ENCODE measurements around the gene GLCE. TPM values are rescaled to one million over a fixed set of nuclear protein-coding genes. Genes with fewer than 3 reads are reported as not detected.

GLCE gene
- total and polyA plus RNA-seq, 2 donors (not counting 1 experiment from before 2014, with no cell fraction given), result 21.7 to 23.9 TPM

- no peaks in the 10 kb centered on the region for H3K36me3 ChIP-seq (ENCODE audit: control insufficient read depth, insufficient read depth, low read length)
- no peaks in the 10 kb centered on the region for H3K9me3 ChIP-seq (ENCODE audit: control insufficient read depth, insufficient read depth, low read depth, low read length)
- TF ChIP-seq, protein P1, sequence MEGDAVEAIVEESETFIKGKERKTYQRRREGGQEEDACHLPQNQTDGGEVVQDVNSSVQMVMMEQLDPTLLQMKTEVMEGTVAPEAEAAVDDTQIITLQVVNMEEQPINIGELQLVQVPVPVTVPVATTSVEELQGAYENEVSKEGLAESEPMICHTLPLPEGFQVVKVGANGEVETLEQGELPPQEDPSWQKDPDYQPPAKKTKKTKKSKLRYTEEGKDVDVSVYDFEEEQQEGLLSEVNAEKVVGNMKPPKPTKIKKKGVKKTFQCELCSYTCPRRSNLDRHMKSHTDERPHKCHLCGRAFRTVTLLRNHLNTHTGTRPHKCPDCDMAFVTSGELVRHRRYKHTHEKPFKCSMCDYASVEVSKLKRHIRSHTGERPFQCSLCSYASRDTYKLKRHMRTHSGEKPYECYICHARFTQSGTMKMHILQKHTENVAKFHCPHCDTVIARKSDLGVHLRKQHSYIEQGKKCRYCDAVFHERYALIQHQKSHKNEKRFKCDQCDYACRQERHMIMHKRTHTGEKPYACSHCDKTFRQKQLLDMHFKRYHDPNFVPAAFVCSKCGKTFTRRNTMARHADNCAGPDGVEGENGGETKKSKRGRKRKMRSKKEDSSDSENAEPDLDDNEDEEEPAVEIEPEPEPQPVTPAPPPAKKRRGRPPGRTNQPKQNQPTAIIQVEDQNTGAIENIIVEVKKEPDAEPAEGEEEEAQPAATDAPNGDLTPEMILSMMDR (conservative IDR thresholded peaks at IDR 0.05 in 1 of 2, IDR thresholded peaks at IDR 0.05 in 1 of 2; ENCODE audit: low read depth in 1 of 2, low read length in 2 of 2), result no peak
- no peak for TF ChIP-seq EZH2 (IDR thresholded peaks at IDR 0.05; ENCODE audit: low read length, missing control alignments)
- H3K4me3 ChIP-seq (replicated peaks in 1 of 4; ENCODE audit: control extremely low read depth in 1 of 4, insufficient read depth in 1 of 4, low read depth in 3 of 4, low read length in 4 of 4), result no peak overlapping the region
- H3K9ac ChIP-seq (ENCODE audit: insufficient read depth, low read length), result no peak overlapping the region
- H3K27me3 ChIP-seq (ENCODE audit: control insufficient read depth, insufficient read depth, low read length), result peaks cover 29% of the 10 kb centered on the region
- H2AFZ ChIP-seq (ENCODE audit: low read length), result no peak overlapping the region
- H3K4me1 ChIP-seq (ENCODE audit: control insufficient read depth, extremely low read depth, insufficient read depth, low read length), result peaks cover 2% of the 10 kb centered on the region
- DNase-seq (ENCODE audit: low read depth in 2 of 2), result no peak
- H4K20me1 ChIP-seq (ENCODE audit: control insufficient read depth, extremely low read depth, insufficient read depth, low read length), result no peaks in the 10 kb centered on the region
- H3K79me2 ChIP-seq (ENCODE audit: control insufficient read depth, insufficient read depth, low read length), result no peaks in the 10 kb centered on the region
- no peak overlapping the region for H3K27ac ChIP-seq (ENCODE audit: insufficient read depth, low read length)
- H3K4me2 ChIP-seq (ENCODE audit: extremely low read depth, insufficient read depth, low read length), result no peak overlapping the region
Observed at GRCh38 chr15:69140306-69140705, 20.1 kb upstream of the GLCE start.

DNA sequence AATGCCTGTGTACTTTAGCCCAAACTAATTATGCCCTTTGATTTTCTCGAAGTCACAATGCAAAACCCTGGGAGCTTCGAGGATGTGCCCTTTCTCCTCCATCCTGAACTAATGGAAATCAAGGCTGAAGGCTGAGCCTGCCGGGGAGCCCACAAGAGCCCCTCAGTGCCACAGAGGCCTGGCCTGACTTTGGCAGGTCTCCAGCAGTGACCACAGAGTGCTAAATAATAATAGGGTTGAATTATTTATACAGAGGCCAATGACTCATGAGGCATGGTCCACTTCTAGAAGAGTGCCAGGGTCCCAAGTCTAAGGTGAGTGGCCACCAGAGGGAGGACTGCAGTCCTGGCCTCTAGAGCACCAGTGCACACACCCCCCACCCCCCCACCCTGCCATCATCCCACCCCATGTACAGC lies 19.1 kb upstream of the GLCE start:
- Histone ChIP-seq H3K4me2 (ENCODE audit: extremely low read depth, insufficient read depth, low read length) (no peak overlapping the region), H3K9me3 (ENCODE audit: control insufficient read depth, insufficient read depth, low read depth, low read length) (no peaks in the 10 kb centered on the region), H2AFZ (ENCODE audit: low read length) (no peak overlapping the region), H3K36me3 (ENCODE audit: control insufficient read depth, insufficient read depth, low read length) (no peaks in the 10 kb centered on the region), H3K4me1 (ENCODE audit: control insufficient read depth, extremely low read depth, insufficient read depth, low read length) (peaks cover 2% of the 10 kb centered on the region), H3K27me3 (ENCODE audit: control insufficient read depth, insufficient read depth, low read length) (peaks cover 31% of the 10 kb centered on the region), H3K79me2 (ENCODE audit: control insufficient read depth, insufficient read depth, low read length) (no peaks in the 10 kb centered on the region), H3K9ac (ENCODE audit: insufficient read depth, low read length) (no peak overlapping the region), H3K27ac (ENCODE audit: insufficient read depth, low read length) (no peak overlapping the region), H3K4me3 (replicated peaks in 1 of 4; ENCODE audit: control extremely low read depth in 1 of 4, insufficient read depth in 1 of 4, low read depth in 3 of 4, low read length in 4 of 4) (no peak overlapping the region), H4K20me1 (ENCODE audit: control insufficient read depth, extremely low read depth, insufficient read depth, low read length) (no peaks in the 10 kb centered on the region)
- TF ChIP-seq, protein P1 (conservative IDR thresholded peaks at IDR 0.05 in 1 of 2, IDR thresholded peaks at IDR 0.05 in 1 of 2; ENCODE audit: low read depth in 1 of 2, low read length in 2 of 2), result no peak
- no peak for TF ChIP-seq EZH2 (IDR thresholded peaks at IDR 0.05; ENCODE audit: low read length, missing control alignments)
- DNase-seq (ENCODE audit: low read depth in 2 of 2), result peak; percentile 29 to 50

DNA sequence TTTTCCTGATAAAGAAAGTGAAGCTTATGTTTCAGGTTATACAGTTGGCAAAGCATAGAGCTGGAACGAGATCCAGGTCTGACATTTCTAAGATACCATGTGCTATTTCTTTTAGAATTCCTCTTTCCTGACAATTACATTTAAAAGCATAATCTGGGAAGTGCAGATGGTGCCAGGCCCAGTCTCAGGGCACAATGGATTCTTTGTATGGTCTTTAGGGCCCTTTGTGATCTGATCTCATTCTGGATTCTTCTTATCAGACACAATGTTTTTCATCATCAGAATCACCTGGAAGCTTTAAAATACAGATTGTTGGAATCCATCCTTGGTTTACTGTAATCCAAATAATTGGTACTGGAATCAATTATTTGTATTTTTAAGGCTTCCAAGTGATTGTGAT lies 18.6 kb upstream of the GLCE start:
- Histone ChIP-seq H2AFZ (ENCODE audit: low read length) (no peak overlapping the region), H3K79me2 (ENCODE audit: control insufficient read depth, insufficient read depth, low read length) (no peaks in the 10 kb centered on the region), H3K9ac (ENCODE audit: insufficient read depth, low read length) (no peak overlapping the region), H3K4me2 (ENCODE audit: extremely low read depth, insufficient read depth, low read length) (no peak overlapping the region), H3K4me1 (ENCODE audit: control insufficient read depth, extremely low read depth, insufficient read depth, low read length) (peaks cover 2% of the 10 kb centered on the region), H4K20me1 (ENCODE audit: control insufficient read depth, extremely low read depth, insufficient read depth, low read length) (no peaks in the 10 kb centered on the region), H3K4me3 (replicated peaks in 1 of 4; ENCODE audit: control extremely low read depth in 1 of 4, insufficient read depth in 1 of 4, low read depth in 3 of 4, low read length in 4 of 4) (no peak overlapping the region), H3K9me3 (ENCODE audit: control insufficient read depth, insufficient read depth, low read depth, low read length) (no peaks in the 10 kb centered on the region), H3K27ac (ENCODE audit: insufficient read depth, low read length) (no peak overlapping the region), H3K27me3 (ENCODE audit: control insufficient read depth, insufficient read depth, low read length) (peaks cover 27% of the 10 kb centered on the region), H3K36me3 (ENCODE audit: control insufficient read depth, insufficient read depth, low read length) (no peaks in the 10 kb centered on the region)
- no peak for DNase-seq (ENCODE audit: low read depth in 2 of 2)
- TF ChIP-seq, protein P1 (conservative IDR thresholded peaks at IDR 0.05 in 1 of 2, IDR thresholded peaks at IDR 0.05 in 1 of 2; ENCODE audit: low read depth in 1 of 2, low read length in 2 of 2), result no peak
- TF ChIP-seq EZH2 (IDR thresholded peaks at IDR 0.05; ENCODE audit: low read length, missing control alignments), result no peak

Measured in fibroblast of lung (primary cell).